Measurements from ENCODE around the gene KRT8.

GRCh38 chr12:52917800-52918199, 12.9 kb upstream of the KRT8 start:
- TF ChIP-seq, protein P1, sequence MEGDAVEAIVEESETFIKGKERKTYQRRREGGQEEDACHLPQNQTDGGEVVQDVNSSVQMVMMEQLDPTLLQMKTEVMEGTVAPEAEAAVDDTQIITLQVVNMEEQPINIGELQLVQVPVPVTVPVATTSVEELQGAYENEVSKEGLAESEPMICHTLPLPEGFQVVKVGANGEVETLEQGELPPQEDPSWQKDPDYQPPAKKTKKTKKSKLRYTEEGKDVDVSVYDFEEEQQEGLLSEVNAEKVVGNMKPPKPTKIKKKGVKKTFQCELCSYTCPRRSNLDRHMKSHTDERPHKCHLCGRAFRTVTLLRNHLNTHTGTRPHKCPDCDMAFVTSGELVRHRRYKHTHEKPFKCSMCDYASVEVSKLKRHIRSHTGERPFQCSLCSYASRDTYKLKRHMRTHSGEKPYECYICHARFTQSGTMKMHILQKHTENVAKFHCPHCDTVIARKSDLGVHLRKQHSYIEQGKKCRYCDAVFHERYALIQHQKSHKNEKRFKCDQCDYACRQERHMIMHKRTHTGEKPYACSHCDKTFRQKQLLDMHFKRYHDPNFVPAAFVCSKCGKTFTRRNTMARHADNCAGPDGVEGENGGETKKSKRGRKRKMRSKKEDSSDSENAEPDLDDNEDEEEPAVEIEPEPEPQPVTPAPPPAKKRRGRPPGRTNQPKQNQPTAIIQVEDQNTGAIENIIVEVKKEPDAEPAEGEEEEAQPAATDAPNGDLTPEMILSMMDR (IDR thresholded peaks at IDR 0.05), result no peak
- no peak for TF ChIP-seq POLR2A (IDR thresholded peaks at IDR 0.05)

Data from lower leg skin (tissue), 3 donors.